A673 (cell line): Measurements from ENCODE around the gene SYTL3. TPM values are rescaled to one million over a fixed set of nuclear protein-coding genes. Genes with fewer than 3 reads are reported as not detected.
"Not testable (repeated sequence)": the region's sequence is repeated elsewhere in the genome, so short reads cannot be mapped to it uniquely, and the experiment has no call there.

Experiments used
- BruUV-seq: library from RNA; stranded (reverse); fragments of 400-500 nt; replicated peaks from 2 replicates; lab custom pipeline; 2021; lab: Mats Ljungman, UMichigan
- CTCF ChIA-PET: fragments of 300-600 bp; sonication (Branson Sonifier 250); formaldehyde crosslinking; loops from one replicate; lab custom pipeline; 2022; ENCODE audit warnings: antibody characterized with exemption; lab: Charles Lee
- POLR2A ChIA-PET: fragments of 300-600 bp; sonication (Branson Sonifier 250); formaldehyde crosslinking; loops from one replicate; lab custom pipeline; 2022; ENCODE audit warnings: antibody characterized with exemption; ENCODE audit not compliant: low non-redundant PET; lab: Charles Lee
- DNase-seq: peaks from one replicate; pipeline ENCODE4 v3.0.0-alpha.2; 2015; ENCODE audit warnings: low spot score
- H3K27ac ChIP-seq: fragments of 200-600 bp; sonication (generic); 2 replicates; pipeline ENCODE4 v1.5.1; 2016; ENCODE audit warnings: mixed run types, low read depth, mild to moderate bottlenecking, mixed read lengths, antibody characterized with exemption, low read length; ENCODE audit not compliant: poor library complexity, severe bottlenecking
- H3K27me3 ChIP-seq: fragments of 200-600 bp; sonication (generic); replicated peaks from 2 replicates; pipeline ENCODE4 v1.6.1; 2017; ENCODE audit warnings: mixed run types, low read depth, mild to moderate bottlenecking, mixed read lengths, antibody characterized with exemption, low read length; ENCODE audit not compliant: insufficient read depth, poor library complexity
- H3K36me3 ChIP-seq: fragments of 200-600 bp; sonication (generic); 2 replicates; pipeline ENCODE4 v1.6.1; 2016; ENCODE audit warnings: mixed run types, mild to moderate bottlenecking, mixed read lengths, antibody characterized with exemption, low read length; ENCODE audit not compliant: insufficient read depth, poor library complexity, severe bottlenecking
- H3K4me1 ChIP-seq: fragments of 200-600 bp; sonication (generic); 2 replicates; pipeline ENCODE4 v1.6.1; 2017; ENCODE audit warnings: mixed run types, mild to moderate bottlenecking, mixed read lengths, antibody characterized with exemption, low read length; ENCODE audit not compliant: insufficient read depth, poor library complexity, severe bottlenecking
- H3K4me3 ChIP-seq: fragments of 200-600 bp; sonication (generic); 2 replicates; pipeline ENCODE4 v1.5.1; 2016; ENCODE audit warnings: low read depth, mixed run types, mild to moderate bottlenecking, mixed read lengths, low read length; ENCODE audit not compliant: poor library complexity, severe bottlenecking
- H3K9me3 ChIP-seq: fragments of 200-600 bp; sonication (generic); 2 replicates; pipeline ENCODE4 v1.6.1; 2016; ENCODE audit warnings: mixed run types, low read depth, mild to moderate bottlenecking, mixed read lengths, antibody characterized with exemption, low read length; ENCODE audit not compliant: poor library complexity, severe bottlenecking
- EZH2 ChIP-seq: fragments of 200-600 bp; sonication (generic); IDR thresholded peaks from 2 replicates; pipeline ENCODE4 v1.6.1; 2017; ENCODE audit warnings: borderline replicate concordance, low read depth, mild to moderate bottlenecking, mixed read lengths, antibody characterized with exemption, low read length; ENCODE audit not compliant: poor library complexity, severe bottlenecking
- intact Hi-C: fragments of 100-400 bp; cut with micrococcal nuclease; formaldehyde crosslinking; loops from one replicate; pipeline ENCODE4 v1.10.0; 2022; ENCODE audit not compliant: unreplicated experiment
- total RNA-seq: library from RNA; stranded (reverse); gene quantifications from 2 replicates; pipeline ENCODE4 v1.2.3, GENCODE V29; 2021
- TF ChIP-seq, protein P1 (sequence below): fragments of 300-800, 200-600 bp; sonication (generic); conservative IDR thresholded peaks from 2 replicates; pipeline ENCODE4 v1.5.1; 2017; ENCODE audit warnings: low read depth, mild to moderate bottlenecking, antibody characterized with exemption, low read length, moderate library complexity, mixed read lengths

SYTL3 gene
- total RNA-seq, 1 experiment from 2014 or later: 0.82 TPM

DNA sequence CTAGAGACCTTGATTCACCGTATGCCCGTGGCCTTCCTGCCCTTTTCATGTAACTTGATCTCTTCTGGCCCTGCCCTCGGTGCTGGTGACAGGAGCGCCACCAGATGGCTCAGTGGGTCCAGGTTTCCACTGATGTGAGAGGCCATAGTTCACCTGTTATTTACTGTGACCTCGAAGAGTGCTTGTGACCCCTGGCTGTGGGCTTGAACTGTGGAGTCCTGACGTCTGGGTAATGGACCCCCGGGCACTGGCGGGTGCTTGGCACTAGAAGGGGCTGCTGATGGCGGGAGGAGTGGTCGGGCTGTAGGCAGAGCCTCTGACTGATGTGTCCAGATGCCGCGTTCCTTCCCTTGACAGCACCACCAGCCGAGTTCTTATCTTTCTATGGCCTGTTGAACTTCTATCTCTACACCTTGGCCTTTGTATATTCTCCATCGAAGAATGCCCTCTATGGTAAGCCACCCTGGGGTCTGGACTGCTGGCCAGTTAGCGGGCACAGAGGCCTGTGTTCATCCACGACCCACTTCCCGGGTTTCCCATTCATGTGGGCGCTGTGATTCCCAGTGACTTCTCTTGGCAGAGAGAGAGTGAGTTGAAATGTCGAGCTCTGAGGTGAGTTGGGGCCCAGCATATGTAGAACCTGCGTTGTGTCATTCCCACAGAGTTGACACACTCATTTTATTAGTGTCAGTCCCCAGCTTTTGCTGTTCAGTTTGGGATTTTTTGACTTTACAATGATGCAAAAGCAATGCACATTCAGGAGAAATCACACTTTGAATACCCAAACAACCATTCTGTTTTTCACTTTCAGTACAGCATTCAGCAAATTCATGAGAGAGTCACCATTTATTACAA lies 20.3 kb upstream of the SYTL3 start:
- no peak for DNase-seq
- no peaks in the 10 kb centered on the region for H3K27me3 ChIP-seq
- no peak for TF ChIP-seq EZH2
- TF ChIP-seq, protein P1, sequence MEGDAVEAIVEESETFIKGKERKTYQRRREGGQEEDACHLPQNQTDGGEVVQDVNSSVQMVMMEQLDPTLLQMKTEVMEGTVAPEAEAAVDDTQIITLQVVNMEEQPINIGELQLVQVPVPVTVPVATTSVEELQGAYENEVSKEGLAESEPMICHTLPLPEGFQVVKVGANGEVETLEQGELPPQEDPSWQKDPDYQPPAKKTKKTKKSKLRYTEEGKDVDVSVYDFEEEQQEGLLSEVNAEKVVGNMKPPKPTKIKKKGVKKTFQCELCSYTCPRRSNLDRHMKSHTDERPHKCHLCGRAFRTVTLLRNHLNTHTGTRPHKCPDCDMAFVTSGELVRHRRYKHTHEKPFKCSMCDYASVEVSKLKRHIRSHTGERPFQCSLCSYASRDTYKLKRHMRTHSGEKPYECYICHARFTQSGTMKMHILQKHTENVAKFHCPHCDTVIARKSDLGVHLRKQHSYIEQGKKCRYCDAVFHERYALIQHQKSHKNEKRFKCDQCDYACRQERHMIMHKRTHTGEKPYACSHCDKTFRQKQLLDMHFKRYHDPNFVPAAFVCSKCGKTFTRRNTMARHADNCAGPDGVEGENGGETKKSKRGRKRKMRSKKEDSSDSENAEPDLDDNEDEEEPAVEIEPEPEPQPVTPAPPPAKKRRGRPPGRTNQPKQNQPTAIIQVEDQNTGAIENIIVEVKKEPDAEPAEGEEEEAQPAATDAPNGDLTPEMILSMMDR: no peak
- no TSS peak for BruUV-seq
- no peak overlapping the region for H3K27ac ChIP-seq
- intact Hi-C loops: no loop called here
- CTCF ChIA-PET: interaction anchor here (0.6 kb wide), 1 partner anchor 415 kb away, joined by 7 read pairs; no protein-coding TSS in a partner anchor
- POLR2A ChIA-PET: no interaction called here
- peaks cover 28% of the 10 kb centered on the region for H3K36me3 ChIP-seq
- no peaks in the 10 kb centered on the region for H3K9me3 ChIP-seq
- H3K4me1 ChIP-seq: peaks cover 7% of the 10 kb centered on the region
- H3K4me3 ChIP-seq: no peak overlapping the region

- no peak overlapping the region for H3K4me3 ChIP-seq
- POLR2A ChIA-PET: no interaction called here
Observed at GRCh38 chr6:158630938-158631616, 18.8 kb upstream of the SYTL3 start.

GRCh38 chr6:158631678-158632537 lies 17.9 kb upstream of the SYTL3 start:
- ChIA-PET POLR2A (no interaction called here), CTCF (no interaction called here)
- DNase-seq: no peak
- no TSS peak for BruUV-seq
- intact Hi-C loops: no loop called here
- no peak overlapping the region for H3K27ac ChIP-seq
- H3K4me3 ChIP-seq: no peak overlapping the region
- no peak for TF ChIP-seq EZH2
- TF ChIP-seq, protein P1: no peak
- peaks cover 27% of the 10 kb centered on the region for H3K36me3 ChIP-seq
- no peaks in the 10 kb centered on the region for H3K27me3 ChIP-seq
- H3K4me1 ChIP-seq: peaks cover 19% of the 10 kb centered on the region
- no peaks in the 10 kb centered on the region for H3K9me3 ChIP-seq

More at GRCh38 chr6:158630938-158631616, 18.8 kb upstream of the SYTL3 start:
- H3K36me3 ChIP-seq: peaks cover 22% of the 10 kb centered on the region
- peaks cover 19% of the 10 kb centered on the region for H3K4me1 ChIP-seq
- no TSS peak for BruUV-seq
- intact Hi-C loops: no loop called here
- no peaks in the 10 kb centered on the region for H3K9me3 ChIP-seq
- TF ChIP-seq, protein P1: no peak
- TF ChIP-seq EZH2: no peak
- no peak for DNase-seq
- H3K27me3 ChIP-seq: no peaks in the 10 kb centered on the region
- no peak overlapping the region for H3K27ac ChIP-seq
- CTCF ChIA-PET: no interaction called here

- H3K27me3 ChIP-seq, CTCF ChIA-PET, H3K9me3 ChIP-seq, H3K4me3 ChIP-seq, H3K27ac ChIP-seq, DNase-seq, POLR2A ChIA-PET, intact Hi-C loops: not testable (repeated sequence)
- H3K36me3 ChIP-seq: peaks cover 27% of the 10 kb centered on the region
- peaks cover 19% of the 10 kb centered on the region for H3K4me1 ChIP-seq
- TSS peak; percentile 31 for BruUV-seq
Observed at GRCh38 chr6:158632538-158633119, 17.2 kb upstream of the SYTL3 start.
